ENCODE data around the gene IQSEC3. TPM values are rescaled to one million over a fixed set of nuclear protein-coding genes. Genes with fewer than 3 reads are reported as not detected.
"Not testable (repeated sequence)": the region's sequence is repeated elsewhere in the genome, so short reads cannot be mapped to it uniquely, and the experiment has no call there.

Gene IQSEC3
- total RNA-seq, 2 experiments from 2014 or later = not detected

DNA sequence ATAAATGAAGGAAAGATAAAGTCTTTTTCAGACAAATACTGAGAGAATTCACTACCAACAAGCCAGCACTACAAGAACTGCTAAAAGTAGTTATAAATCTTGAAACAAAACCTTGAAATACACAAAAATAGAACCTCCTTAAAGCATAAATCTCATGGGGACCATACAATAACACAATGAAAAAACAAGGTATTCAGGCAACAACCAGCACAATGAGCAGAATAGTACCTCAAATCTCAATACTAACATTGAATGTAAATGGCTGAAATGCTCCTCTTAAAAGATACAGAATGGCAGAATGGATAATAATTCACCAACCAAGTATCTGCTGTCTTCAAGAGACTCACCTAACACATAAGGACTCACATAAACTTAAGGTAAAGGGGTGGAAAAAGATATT lies 7.7 kb upstream of the IQSEC3 start:
- POLR2A ChIA-PET = no interaction called here
- H4K20me1 ChIP-seq (ENCODE audit: insufficient read depth, low read length) = no peaks in the 10 kb centered on the region
- intact Hi-C loops (cut with micrococcal nuclease; ENCODE audit: unreplicated experiment) = no loop called here

DNA sequence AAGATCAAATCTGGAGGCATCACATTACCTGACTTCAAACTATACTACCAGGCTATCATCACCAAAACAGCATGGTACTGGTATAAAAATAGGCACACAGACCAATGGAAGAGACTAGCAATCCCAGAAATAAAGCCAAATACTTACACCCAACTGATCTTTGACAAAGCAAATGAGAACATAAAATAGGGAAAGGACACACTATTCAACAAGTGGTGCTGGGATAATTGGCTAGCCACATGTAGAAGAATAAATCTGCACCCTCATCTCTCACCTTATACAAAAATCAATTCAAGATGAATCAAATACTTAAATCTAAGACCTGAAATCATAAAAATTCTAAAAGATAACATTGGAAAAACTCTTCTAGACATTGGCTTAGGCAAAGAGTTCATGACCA lies 4.7 kb upstream of the IQSEC3 start:
- H3K27ac ChIP-seq (ENCODE audit: low read depth, low read length, poor library complexity, severe bottlenecking); DNase-seq (ENCODE audit: low spot score); BruUV-seq (replicated peaks); H3K36me3 ChIP-seq (ENCODE audit: insufficient read depth, low read length); H3K4me2 ChIP-seq (ENCODE audit: low read length); H3K9me3 ChIP-seq (ENCODE audit: low read length); CTCF ChIA-PET (ENCODE audit: unreplicated experiment); H3K79me2 ChIP-seq (ENCODE audit: insufficient read depth, low read depth, low read length); H2AFZ ChIP-seq (ENCODE audit: low read length); H3K4me1 ChIP-seq (ENCODE audit: insufficient read depth, low read length, poor library complexity, severe bottlenecking); H3K4me3 ChIP-seq (ENCODE audit: low read depth, low read length, poor library complexity, severe bottlenecking); H3K9me2 ChIP-seq (ENCODE audit: insufficient read depth, low read length); intact Hi-C loops (cut with micrococcal nuclease; ENCODE audit: unreplicated experiment); POLR2A ChIA-PET; H4K20me1 ChIP-seq (ENCODE audit: insufficient read depth, low read length): not testable (repeated sequence)

More for the DNA sequence above, 7.7 kb upstream of the IQSEC3 start:
- H3K27ac ChIP-seq (ENCODE audit: low read depth, low read length, poor library complexity, severe bottlenecking) = no peak overlapping the region
- CTCF ChIA-PET (ENCODE audit: unreplicated experiment) = no interaction called here
- H2AFZ ChIP-seq (ENCODE audit: low read length) = no peak overlapping the region
- H3K79me2 ChIP-seq (ENCODE audit: insufficient read depth, low read depth, low read length) = no peaks in the 10 kb centered on the region
- no TSS peak for BruUV-seq (replicated peaks)
- no peak overlapping the region for H3K4me3 ChIP-seq (ENCODE audit: low read depth, low read length, poor library complexity, severe bottlenecking)
- no peaks in the 10 kb centered on the region for H3K9me3 ChIP-seq (ENCODE audit: low read length)
- no peaks in the 10 kb centered on the region for H3K9me2 ChIP-seq (ENCODE audit: insufficient read depth, low read length)
- H3K36me3 ChIP-seq (ENCODE audit: insufficient read depth, low read length) = no peaks in the 10 kb centered on the region
- DNase-seq (ENCODE audit: low spot score) = no peak
- H3K4me2 ChIP-seq (ENCODE audit: low read length) = no peak overlapping the region
- no peaks in the 10 kb centered on the region for H3K4me1 ChIP-seq (ENCODE audit: insufficient read depth, low read length, poor library complexity, severe bottlenecking)
- TF ChIP-seq CTCF (conservative IDR thresholded peaks at IDR 0.05; ENCODE audit: low read length) = no peak
- no peak for TF ChIP-seq EZH2phosphoT487 (IDR thresholded peaks at IDR 0.05; ENCODE audit: borderline replicate concordance, low read depth, low read length)

- H3K36me3 ChIP-seq (ENCODE audit: insufficient read depth, low read length); H4K20me1 ChIP-seq (ENCODE audit: insufficient read depth, low read length); POLR2A ChIA-PET; BruUV-seq (replicated peaks); H3K4me1 ChIP-seq (ENCODE audit: insufficient read depth, low read length, poor library complexity, severe bottlenecking); DNase-seq (ENCODE audit: low spot score); CTCF ChIA-PET (ENCODE audit: unreplicated experiment); H3K9me3 ChIP-seq (ENCODE audit: low read length); H3K4me3 ChIP-seq (ENCODE audit: low read depth, low read length, poor library complexity, severe bottlenecking); H3K4me2 ChIP-seq (ENCODE audit: low read length); intact Hi-C loops (cut with micrococcal nuclease; ENCODE audit: unreplicated experiment); H2AFZ ChIP-seq (ENCODE audit: low read length); H3K9me2 ChIP-seq (ENCODE audit: insufficient read depth, low read length); H3K79me2 ChIP-seq (ENCODE audit: insufficient read depth, low read depth, low read length); H3K27ac ChIP-seq (ENCODE audit: low read depth, low read length, poor library complexity, severe bottlenecking): not testable (repeated sequence)
Observed at GRCh38 chr12:65491-66063, 990 bp upstream of the IQSEC3 start.

DNA sequence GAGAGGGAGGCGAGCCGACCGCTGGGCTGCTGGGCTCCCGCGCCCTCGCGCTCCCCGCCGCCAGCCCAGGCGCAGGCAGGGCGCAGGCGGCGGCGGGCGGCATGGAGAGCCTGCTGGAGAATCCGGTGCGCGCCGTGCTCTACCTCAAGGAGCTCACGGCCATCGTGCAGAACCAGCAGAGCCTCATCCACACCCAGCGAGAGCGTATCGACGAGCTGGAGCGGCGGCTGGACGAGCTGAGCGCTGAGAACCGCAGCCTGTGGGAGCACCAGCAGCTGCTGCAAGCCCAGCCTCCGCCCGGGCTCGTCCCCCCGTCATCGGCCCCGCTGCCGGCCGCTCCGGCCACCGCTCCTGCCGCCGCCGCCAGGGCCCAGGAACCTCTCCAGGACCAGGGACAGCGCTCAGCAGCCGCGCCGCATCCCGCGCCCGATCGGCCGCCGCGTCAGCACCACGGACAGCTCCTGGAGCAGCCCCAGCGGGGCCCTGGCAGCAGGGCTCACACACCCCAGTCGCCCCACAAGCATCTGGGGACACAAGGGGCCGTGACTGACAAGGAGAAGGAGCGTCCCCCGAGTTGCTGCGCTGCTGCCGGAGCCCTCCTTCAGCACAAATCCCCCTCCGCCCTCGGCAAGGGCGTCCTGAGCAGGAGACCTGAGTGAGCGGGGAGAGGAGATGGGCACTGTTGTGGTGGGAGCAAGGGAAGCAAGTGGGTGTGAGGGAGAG lies 376 bp downstream of the IQSEC3 start:
- POLR2A ChIA-PET; H3K9me3 ChIP-seq (ENCODE audit: low read length); CTCF ChIA-PET (ENCODE audit: unreplicated experiment); H3K9me2 ChIP-seq (ENCODE audit: insufficient read depth, low read length); H3K27ac ChIP-seq (ENCODE audit: low read depth, low read length, poor library complexity, severe bottlenecking); intact Hi-C loops (cut with micrococcal nuclease; ENCODE audit: unreplicated experiment); H3K4me3 ChIP-seq (ENCODE audit: low read depth, low read length, poor library complexity, severe bottlenecking); DNase-seq (ENCODE audit: low spot score); H3K36me3 ChIP-seq (ENCODE audit: insufficient read depth, low read length); H3K79me2 ChIP-seq (ENCODE audit: insufficient read depth, low read depth, low read length); H4K20me1 ChIP-seq (ENCODE audit: insufficient read depth, low read length); H3K4me2 ChIP-seq (ENCODE audit: low read length); H2AFZ ChIP-seq (ENCODE audit: low read length); BruUV-seq (replicated peaks); H3K4me1 ChIP-seq (ENCODE audit: insufficient read depth, low read length, poor library complexity, severe bottlenecking): not testable (repeated sequence)

- CTCF ChIA-PET (ENCODE audit: unreplicated experiment); DNase-seq (ENCODE audit: low spot score); H3K4me2 ChIP-seq (ENCODE audit: low read length); H3K36me3 ChIP-seq (ENCODE audit: insufficient read depth, low read length); POLR2A ChIA-PET; BruUV-seq (replicated peaks); H4K20me1 ChIP-seq (ENCODE audit: insufficient read depth, low read length); H2AFZ ChIP-seq (ENCODE audit: low read length); intact Hi-C loops (cut with micrococcal nuclease; ENCODE audit: unreplicated experiment); H3K4me1 ChIP-seq (ENCODE audit: insufficient read depth, low read length, poor library complexity, severe bottlenecking); H3K4me3 ChIP-seq (ENCODE audit: low read depth, low read length, poor library complexity, severe bottlenecking); H3K27ac ChIP-seq (ENCODE audit: low read depth, low read length, poor library complexity, severe bottlenecking); H3K9me3 ChIP-seq (ENCODE audit: low read length); H3K79me2 ChIP-seq (ENCODE audit: insufficient read depth, low read depth, low read length); H3K9me2 ChIP-seq (ENCODE audit: insufficient read depth, low read length): not testable (repeated sequence)
Observed at GRCh38 chr12:69677-70076, 3.1 kb downstream of the IQSEC3 start.

GRCh38 chr12:70541-70940 lies 4.0 kb downstream of the IQSEC3 start:
- CTCF ChIA-PET (ENCODE audit: unreplicated experiment); H3K36me3 ChIP-seq (ENCODE audit: insufficient read depth, low read length); H4K20me1 ChIP-seq (ENCODE audit: insufficient read depth, low read length); DNase-seq (ENCODE audit: low spot score); H3K4me2 ChIP-seq (ENCODE audit: low read length); H2AFZ ChIP-seq (ENCODE audit: low read length); H3K27ac ChIP-seq (ENCODE audit: low read depth, low read length, poor library complexity, severe bottlenecking); H3K4me3 ChIP-seq (ENCODE audit: low read depth, low read length, poor library complexity, severe bottlenecking); BruUV-seq (replicated peaks); H3K4me1 ChIP-seq (ENCODE audit: insufficient read depth, low read length, poor library complexity, severe bottlenecking); H3K79me2 ChIP-seq (ENCODE audit: insufficient read depth, low read depth, low read length); intact Hi-C loops (cut with micrococcal nuclease; ENCODE audit: unreplicated experiment); H3K9me2 ChIP-seq (ENCODE audit: insufficient read depth, low read length); H3K9me3 ChIP-seq (ENCODE audit: low read length); POLR2A ChIA-PET: not testable (repeated sequence)

Measured in OCI-LY7 (cell line).